Peyer's patch (tissue), 4 donors: Measurements from ENCODE around the gene KCP. TPM values are rescaled to one million over a fixed set of nuclear protein-coding genes. Genes with fewer than 3 reads are reported as not detected.
"Not testable (repeated sequence)": the region's sequence is repeated elsewhere in the genome, so short reads cannot be mapped to it uniquely, and the experiment has no call there.

ENCODE experiments used
- DNase-seq, 3 donors: peaks; one replicate each; pipeline ENCODE4 v3.0.0-alpha.2; 2017 to 2019
- H3K27ac ChIP-seq, 4 donors: fragments of 200-600 bp; sonication (generic); one replicate each; pipeline ENCODE4 v1.5.1; 2016 to 2019
- H3K27me3 ChIP-seq, 2 donors: fragments of 200-600 bp; sonication (generic); one replicate each; pipeline ENCODE4 v1.5.1; 2019
- H3K36me3 ChIP-seq, 3 donors: fragments of 200-600 bp; sonication (generic); one replicate each; pipeline ENCODE4 v1.5.1; 2016 to 2019
- H3K4me1 ChIP-seq, 4 donors: fragments of 200-600 bp; sonication (generic); one replicate each; pipeline ENCODE4 v1.5.1; 2016 to 2019
- H3K4me3 ChIP-seq, 4 donors: fragments of 200-600 bp; sonication (generic); 1 replicate in 3 of 4; 2 replicates in 1 of 4; pipeline ENCODE4 v1.5.1; 2016 to 2019; ENCODE audit warnings: mild to moderate bottlenecking in 1 of 4
- H3K9me3 ChIP-seq, 4 donors: fragments of 200-600 bp; sonication (generic); one replicate each; pipeline ENCODE4 v1.5.1; 2016 to 2019; ENCODE audit warnings: mild to moderate bottlenecking in 1 of 4
- POLR2A ChIP-seq, 2 donors: fragments of 450-650 bp; IDR thresholded peaks; one replicate each; pipeline ENCODE4 v1.5.1; 2017; ENCODE audit warnings: antibody characterized with exemption in 2 of 2, mild to moderate bottlenecking in 2 of 2, moderate library complexity in 2 of 2
- total RNA-seq, 4 donors: library from RNA; depleted of rRNA; stranded (reverse); fragments of >200 nt; gene quantifications; one replicate each; pipeline ENCODE4 v1.1.0, GENCODE V29; 2016
- TF ChIP-seq, protein P1 (sequence below), 6 experiments: fragments of 450-650 bp in 4 of 6; fragments of 200-600 bp in 2 of 6; sonication (generic) in 1 of 6; IDR thresholded peaks; one replicate each; pipeline ENCODE4 v1.5.1; 2017 to 2019; ENCODE audit warnings: antibody characterized with exemption in 6 of 6, mild to moderate bottlenecking in 3 of 6, moderate library complexity in 1 of 6

KCP gene
- total RNA-seq, 4 donors from 2014 or later = 3.3 to 14.1 (median 6.7) TPM

GRCh38 chr7:128915271-128915819 is 4.8 kb upstream of the KCP start:
- H3K27ac ChIP-seq = no peak overlapping the region
- H3K9me3 ChIP-seq = no peaks in the 10 kb centered on the region
- H3K4me1 ChIP-seq = peaks cover 0 to 16% (median 3%) of the 10 kb centered on the region in 4 donors
- peaks cover 0 to 7% of the 10 kb centered on the region in 2 donors for H3K27me3 ChIP-seq
- TF ChIP-seq, protein P1, sequence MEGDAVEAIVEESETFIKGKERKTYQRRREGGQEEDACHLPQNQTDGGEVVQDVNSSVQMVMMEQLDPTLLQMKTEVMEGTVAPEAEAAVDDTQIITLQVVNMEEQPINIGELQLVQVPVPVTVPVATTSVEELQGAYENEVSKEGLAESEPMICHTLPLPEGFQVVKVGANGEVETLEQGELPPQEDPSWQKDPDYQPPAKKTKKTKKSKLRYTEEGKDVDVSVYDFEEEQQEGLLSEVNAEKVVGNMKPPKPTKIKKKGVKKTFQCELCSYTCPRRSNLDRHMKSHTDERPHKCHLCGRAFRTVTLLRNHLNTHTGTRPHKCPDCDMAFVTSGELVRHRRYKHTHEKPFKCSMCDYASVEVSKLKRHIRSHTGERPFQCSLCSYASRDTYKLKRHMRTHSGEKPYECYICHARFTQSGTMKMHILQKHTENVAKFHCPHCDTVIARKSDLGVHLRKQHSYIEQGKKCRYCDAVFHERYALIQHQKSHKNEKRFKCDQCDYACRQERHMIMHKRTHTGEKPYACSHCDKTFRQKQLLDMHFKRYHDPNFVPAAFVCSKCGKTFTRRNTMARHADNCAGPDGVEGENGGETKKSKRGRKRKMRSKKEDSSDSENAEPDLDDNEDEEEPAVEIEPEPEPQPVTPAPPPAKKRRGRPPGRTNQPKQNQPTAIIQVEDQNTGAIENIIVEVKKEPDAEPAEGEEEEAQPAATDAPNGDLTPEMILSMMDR (IDR thresholded peaks at IDR 0.05) = no peak
- TF ChIP-seq POLR2A (IDR thresholded peaks at IDR 0.05) = no peak
- peak in 2 of 3 donors; percentile 38 to 43 for DNase-seq
- no peaks in the 10 kb centered on the region for H3K36me3 ChIP-seq
- H3K4me3 ChIP-seq = peak overlapping the region in 2 of 4 donors; percentile 17 to 32

- H3K36me3 ChIP-seq = no peaks in the 10 kb centered on the region
- peaks cover 0 to 22% (median 3%) of the 10 kb centered on the region in 4 donors for H3K4me1 ChIP-seq
- peak; percentile 39 to 47 (median 41) for DNase-seq
- H3K4me3 ChIP-seq = peak overlapping the region in 2 of 4 donors; percentile 17 to 32
- H3K9me3 ChIP-seq = no peaks in the 10 kb centered on the region
- TF ChIP-seq POLR2A (IDR thresholded peaks at IDR 0.05) = no peak
- TF ChIP-seq, protein P1 (IDR thresholded peaks at IDR 0.05) = no peak
- H3K27ac ChIP-seq = peak overlapping the region in 1 of 4 donors; percentile 17
- peaks cover 0 to 14% of the 10 kb centered on the region in 2 donors for H3K27me3 ChIP-seq
These were observed 4.2 kb upstream of the KCP start for GRCh38 chr7:128914566-128915151.

DNA sequence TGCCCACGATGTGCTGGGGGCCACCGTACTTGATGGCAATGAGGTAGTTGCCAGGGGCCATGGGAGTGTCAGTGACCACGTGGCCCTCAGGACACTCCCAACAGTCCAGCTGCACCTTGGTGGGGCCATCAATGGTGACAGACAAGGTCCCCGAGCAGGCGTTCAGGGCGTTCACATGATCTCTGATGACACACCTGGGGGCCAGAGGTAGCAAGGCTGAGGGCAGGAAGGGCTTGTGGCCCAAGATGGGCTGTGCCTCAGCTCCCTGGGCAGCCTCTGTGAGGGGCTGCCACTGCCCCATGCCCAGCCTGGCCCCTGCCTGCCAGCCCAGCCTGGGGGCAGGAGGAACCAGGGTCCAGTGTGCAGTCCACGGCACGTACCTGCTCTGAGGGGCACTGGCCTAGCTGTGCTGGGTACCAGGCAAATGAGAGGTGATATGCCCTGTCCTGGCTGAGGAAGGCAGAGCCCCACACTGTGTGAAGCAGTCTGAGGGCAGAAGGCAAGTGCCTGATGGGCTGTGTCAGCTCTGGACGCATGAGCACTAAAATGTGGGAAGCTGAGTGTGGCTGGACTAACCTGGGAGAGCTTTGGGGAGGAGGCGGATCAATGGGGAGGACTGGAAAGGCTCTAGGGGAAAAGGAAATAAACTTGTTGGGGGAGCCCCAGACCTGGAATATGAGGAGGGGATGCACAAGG is 3.5 kb upstream of the KCP start:
- no peak for TF ChIP-seq POLR2A (IDR thresholded peaks at IDR 0.05)
- TF ChIP-seq, protein P1 (IDR thresholded peaks at IDR 0.05) = no peak
- no peak overlapping the region for H3K27ac ChIP-seq
- no peaks in the 10 kb centered on the region for H3K36me3 ChIP-seq
- peaks cover 0 to 14% of the 10 kb centered on the region in 2 donors for H3K27me3 ChIP-seq
- peaks cover 0 to 23% (median 3%) of the 10 kb centered on the region in 4 donors for H3K4me1 ChIP-seq
- H3K9me3 ChIP-seq = no peaks in the 10 kb centered on the region
- peak in 2 of 3 donors; percentile 34 to 41 for DNase-seq
- H3K4me3 ChIP-seq = no peak overlapping the region

GRCh38 chr7:128912709-128913495 is 2.4 kb upstream of the KCP start:
- not testable (repeated sequence) for H3K4me3 ChIP-seq, H3K9me3 ChIP-seq, H3K36me3 ChIP-seq, H3K27ac ChIP-seq
- Histone ChIP-seq H3K27me3 (peaks cover 0 to 14% of the 10 kb centered on the region in 2 donors), H3K4me1 (peaks cover 0 to 23% (median 3%) of the 10 kb centered on the region in 4 donors)
- peak in 2 of 3 donors; percentile 5 to 10 for DNase-seq

DNA sequence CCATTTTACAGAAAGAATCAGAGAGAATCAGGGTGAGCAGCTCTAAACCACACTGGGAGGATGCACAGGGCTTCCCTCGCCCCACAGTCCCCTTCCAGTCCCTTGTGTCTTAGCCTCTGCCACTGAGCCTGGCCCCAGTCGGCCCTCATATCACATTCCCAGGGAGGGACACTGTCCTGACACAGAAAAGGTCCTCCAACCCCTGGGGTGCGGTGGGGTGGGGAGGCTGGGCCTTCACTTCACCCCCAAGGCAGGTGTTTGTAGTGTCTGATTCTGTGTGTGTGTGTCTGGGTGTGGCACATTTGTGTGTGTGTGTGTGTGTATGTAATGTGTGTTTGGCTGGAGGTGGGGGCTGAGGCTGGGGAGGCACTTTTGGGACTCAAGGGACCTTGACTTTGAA is 1.8 kb upstream of the KCP start:
- no peaks in the 10 kb centered on the region for H3K9me3 ChIP-seq
- H3K27ac ChIP-seq = no peak overlapping the region
- no peak overlapping the region for H3K4me3 ChIP-seq
- H3K4me1 ChIP-seq = peaks cover 0 to 23% (median 3%) of the 10 kb centered on the region in 4 donors
- H3K36me3 ChIP-seq = no peaks in the 10 kb centered on the region
- TF ChIP-seq POLR2A (IDR thresholded peaks at IDR 0.05) = no peak
- peaks cover 0 to 14% of the 10 kb centered on the region in 2 donors for H3K27me3 ChIP-seq
- DNase-seq = peak in 2 of 3 donors; percentile 26 to 36

DNA sequence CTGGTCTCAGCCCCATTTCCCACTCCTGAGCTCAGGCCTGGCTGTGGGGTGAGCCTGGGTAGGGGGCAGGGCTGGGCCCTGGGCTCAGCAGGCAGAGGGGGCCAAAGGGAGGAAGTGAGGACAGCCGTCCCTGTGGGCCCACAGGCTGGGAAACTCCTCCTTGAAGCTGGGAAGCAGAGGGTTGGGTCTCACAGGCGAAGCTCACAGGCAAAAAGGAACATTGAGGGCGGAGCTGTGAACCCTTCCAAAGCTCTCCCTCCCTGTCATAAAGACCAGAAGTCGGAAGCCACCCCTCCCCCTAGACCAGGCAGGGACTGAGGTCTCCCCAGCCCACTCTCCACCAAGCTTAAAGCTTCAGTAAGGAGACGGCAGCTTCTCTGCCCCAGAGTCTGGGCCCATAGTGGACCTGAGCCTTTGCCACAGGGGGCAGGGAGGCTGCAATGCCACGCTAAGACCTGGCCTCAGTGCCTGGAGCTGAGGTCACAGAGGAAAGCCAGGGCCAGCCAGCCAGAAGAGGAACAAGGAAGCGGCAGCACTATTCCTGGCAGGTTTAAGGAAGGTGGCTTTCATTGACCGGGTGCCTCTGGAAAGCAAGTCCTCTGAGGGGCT is 1.0 kb upstream of the KCP start:
- H3K4me3 ChIP-seq = no peak overlapping the region
- H3K4me1 ChIP-seq = peaks cover 0 to 23% (median 3%) of the 10 kb centered on the region in 4 donors
- no peak for TF ChIP-seq POLR2A (IDR thresholded peaks at IDR 0.05)
- TF ChIP-seq, protein P1 (IDR thresholded peaks at IDR 0.05) = no peak
- H3K36me3 ChIP-seq = no peaks in the 10 kb centered on the region
- no peaks in the 10 kb centered on the region for H3K9me3 ChIP-seq
- peak in 2 of 3 donors; percentile 44 to 47 for DNase-seq
- H3K27me3 ChIP-seq = peaks cover 0 to 14% of the 10 kb centered on the region in 2 donors
- H3K27ac ChIP-seq = no peak overlapping the region
